ENCODE results near the gene CELSR3.

CELSR3 gene

DNA sequence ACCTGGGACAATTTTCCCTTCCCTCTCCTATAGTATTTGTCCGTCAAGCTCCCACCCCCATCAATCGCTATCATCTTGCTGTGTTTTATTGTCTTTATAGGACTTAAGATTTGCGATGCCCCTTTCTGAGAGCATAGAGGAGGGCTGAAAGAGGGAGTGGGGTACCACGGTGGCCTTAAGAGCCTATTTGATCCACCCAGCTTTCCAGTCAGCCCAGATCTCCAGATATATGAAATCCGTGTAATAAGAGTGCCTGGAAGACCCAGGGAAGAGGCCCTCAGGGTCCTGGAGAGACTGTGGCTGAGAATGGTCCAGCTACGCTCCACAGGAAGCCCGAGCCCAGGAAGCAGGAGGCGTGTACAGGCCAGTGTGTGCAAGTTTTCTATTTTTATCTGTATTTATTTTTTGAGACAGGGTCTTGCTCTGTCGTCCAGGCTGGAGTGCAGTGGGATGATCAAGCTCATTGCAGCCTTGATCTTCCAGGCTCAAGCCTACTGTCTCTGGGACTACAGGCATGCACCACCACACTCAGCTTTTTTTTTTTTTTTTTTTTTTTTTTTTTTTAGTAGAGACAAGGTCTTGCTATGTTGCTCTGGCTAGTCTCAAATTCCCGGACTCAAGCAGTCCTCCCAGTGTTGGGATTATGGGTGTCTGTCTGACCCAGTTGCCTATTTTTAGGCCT is 24.0 kb upstream of the CELSR3 start:
- DNase-seq, result no peak

DNA sequence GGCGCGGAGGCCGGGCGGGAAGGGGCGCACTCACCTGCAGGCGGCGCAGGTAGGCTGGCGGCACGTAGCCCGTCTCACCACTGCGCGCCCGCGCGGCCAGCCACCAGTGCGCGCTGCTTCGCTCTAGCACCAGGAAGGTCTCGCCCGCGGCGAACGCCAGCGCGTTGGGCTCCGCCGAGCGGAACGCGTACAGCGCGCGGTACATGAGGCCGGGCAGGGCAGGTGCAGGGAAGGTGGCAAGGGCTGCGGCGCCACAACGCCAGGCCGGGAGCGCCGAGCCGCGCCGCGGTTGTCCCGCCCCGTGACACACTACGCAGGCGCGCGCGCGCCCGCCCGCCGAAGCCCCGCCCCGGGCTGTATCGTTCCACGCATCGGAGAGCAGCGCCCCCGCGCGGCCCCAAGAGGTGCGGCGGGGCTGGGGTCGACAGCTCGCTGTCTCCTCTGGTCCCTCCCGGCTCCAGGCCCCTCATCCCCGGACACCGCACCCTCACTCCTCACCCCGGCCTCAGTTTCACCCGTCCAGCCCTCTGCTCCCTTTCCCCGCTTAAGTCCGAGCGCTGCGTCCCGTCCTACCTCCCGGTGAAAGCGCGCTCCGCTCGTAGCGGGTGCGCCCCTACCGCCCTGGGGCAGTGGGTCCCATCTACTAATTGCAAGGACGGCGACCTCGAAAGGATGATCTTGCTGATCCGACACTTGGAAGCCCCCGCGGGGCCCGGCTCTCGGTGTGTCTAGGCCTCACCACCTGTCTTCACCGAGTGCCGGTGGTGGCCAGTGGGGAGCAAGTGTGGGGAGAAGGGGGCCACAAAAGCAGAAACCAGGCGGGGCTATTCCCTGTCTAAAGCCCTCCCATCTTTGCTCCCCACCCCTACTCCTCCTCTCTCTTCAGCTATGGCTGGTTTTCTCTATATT is 23.2 kb upstream of the CELSR3 start, which contains the start of gene NCKIPSD:
TSS of gene NCKIPSD (minus strand) at position 313 of the 909 bp plus-strand sequence. CDS start at position 205, 108 bp downstream.
- no peak for DNase-seq

DNA sequence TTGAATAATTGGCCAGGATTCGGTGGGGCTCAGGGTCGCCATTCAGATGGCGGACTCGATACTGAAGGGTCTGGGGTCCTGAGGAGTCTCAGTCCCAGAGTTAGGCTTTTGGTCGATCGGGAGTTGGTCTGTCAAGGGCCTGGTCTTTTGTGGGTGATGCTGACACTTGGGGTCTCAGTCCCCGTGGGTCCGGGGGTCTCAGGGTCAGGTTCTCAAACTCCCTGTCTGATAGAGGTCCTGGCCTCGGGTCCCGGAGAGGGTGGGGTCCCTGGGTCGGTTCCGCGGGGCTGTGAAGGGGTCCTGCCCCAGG is 22.6 kb upstream of the CELSR3 start:
- DNase-seq, result no peak

DNA sequence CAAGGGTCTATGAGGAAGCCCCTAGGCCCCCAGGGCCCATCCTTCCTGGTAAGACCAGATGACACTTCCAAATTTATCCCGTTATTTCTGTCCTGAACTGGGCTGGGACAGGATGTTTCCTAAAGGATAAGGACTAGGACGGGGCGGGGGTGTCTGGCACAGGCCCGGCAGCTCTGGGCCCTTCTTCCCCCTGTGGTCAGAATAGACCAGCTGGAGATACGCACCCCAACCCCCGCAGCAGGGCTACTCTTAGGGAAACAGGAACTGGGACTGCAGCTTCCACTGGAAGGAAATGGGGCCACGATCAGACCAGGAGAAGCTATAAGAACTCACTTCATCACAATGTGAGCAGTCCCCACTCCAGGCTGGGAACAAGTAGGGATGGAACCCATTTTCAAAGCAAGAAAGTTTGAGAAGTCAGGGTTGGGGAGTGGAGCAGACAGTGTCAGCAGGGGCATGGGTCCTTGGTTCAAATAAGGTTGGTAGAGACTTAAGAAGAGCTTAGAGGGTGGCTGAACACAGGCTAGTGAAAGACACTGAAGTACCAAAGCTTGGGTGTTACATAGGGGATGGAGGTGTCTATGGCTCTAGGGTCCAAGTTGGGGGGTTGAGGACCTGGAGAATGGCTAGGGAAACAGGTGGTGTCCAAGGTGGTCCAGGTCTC is 21.9 kb upstream of the CELSR3 start:
- DNase-seq, result no peak

DNA sequence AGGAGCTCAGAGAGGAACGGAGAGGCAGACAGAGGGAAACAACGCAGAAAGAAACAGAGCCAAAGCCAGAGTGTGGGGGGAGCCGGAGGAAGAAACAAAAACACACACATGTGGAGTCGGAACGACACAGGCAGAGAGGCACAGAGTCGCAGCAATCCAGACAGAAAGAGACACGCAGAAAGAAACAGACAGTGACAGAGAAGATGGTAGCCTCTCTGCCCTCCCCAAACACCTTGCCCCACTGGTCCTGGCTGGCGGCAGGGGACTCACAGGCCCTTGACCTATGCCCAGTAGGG is 21.3 kb upstream of the CELSR3 start:
- DNase-seq, result no peak

DNA sequence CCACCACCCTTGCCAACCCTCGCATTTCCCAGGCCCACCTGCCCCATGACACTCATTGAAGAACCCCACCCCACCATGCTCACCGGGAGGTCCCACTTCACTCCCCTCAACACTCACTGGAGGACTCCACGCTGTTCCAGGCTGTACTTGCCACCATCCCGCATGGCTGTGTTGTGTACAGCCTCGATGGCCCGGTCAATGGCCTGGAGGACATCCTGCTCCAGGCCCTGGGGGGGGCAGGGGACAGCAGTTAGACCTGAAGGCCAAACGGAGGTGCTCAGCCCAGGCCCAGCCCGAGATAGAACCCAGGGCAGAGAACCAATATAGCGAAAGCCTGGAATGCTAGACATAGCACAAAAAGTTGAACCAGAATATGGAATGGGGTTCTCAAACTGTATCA is 20.1 kb upstream of the CELSR3 start:
- no peak for DNase-seq

DNA sequence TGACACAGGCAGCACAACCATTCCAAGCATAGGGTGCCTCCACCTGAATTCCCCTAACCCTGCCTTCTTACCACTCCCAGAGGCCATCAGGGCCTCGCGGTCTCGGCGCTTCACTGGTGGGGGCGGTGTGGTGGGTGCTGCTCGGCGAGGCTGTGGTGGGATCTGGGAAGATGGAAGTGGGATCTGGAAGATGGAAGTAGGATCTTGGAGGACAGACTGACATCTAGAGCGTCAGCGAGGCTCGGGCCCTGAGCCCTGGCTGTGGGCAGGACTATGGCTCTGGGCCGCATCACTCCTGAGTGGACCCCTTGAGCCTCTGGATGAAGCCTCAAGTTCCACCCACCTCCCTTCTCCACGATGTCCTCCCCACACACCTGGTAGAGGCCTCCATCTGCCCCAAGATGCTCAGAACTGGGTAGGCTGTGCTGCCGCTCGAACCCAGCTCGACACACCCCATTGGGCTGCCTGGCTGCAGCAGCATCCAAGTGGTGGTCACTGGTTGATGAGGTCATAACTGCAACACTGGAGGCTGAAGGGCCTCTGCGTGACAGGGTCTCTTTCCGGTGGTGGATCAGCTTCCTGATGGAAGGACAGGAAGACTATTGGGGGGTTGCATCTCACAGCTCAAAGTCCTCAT is 19.4 kb upstream of the CELSR3 start:
- no peak for DNase-seq

DNA sequence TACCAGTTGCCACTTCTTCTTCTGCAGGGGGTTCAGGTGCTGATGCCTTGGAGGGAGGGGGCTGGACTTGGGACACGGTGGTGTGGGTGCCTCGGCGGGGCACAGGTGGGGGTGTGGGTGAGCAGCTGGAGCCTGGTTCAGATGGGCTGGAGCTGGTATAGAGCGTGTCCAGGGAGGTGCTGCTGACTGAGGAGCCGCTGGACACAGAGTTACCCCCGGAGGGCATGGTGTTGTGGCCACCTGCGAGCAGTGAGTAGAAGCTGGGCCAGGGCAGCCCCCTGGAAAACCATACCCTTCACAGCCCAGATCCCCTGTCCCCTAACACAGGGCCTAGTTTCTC is 18.8 kb upstream of the CELSR3 start:
- DNase-seq, result no peak

DNA sequence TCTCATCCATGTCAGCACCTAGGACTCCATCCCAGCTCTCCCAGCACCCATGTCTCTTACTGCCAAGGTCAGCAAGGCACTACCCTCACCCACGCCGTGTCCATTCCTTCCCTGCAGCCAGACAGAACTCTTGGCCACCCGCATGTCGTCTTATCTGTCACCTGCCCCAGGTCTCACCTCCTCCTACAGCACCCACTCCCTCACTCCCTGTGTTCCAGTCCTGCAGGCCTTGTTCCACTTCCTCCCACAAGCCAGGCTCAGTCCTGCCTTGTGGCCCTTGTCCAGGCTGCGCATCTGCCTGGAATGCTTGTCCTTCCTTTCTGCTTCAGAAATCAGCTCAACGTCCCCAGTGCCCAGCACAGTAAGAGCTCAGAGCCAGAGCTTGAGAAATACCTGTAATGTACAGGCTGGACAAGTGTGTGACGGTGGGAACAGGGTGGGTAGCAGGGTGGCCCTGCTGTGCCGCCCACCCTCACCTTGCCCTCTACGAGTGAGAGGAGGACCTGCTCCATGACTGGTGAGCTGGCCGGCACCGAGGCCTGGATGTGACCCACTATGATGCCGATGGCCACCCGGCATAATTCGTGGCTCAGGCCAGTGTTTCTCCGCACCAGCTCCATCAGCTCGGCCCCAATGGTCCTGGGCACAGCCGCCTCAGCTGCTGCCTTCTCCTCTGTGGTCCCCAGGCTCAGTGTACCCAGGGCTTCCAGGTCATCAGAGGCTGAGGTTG is 18.3 kb upstream of the CELSR3 start:
- no peak for DNase-seq

DNA sequence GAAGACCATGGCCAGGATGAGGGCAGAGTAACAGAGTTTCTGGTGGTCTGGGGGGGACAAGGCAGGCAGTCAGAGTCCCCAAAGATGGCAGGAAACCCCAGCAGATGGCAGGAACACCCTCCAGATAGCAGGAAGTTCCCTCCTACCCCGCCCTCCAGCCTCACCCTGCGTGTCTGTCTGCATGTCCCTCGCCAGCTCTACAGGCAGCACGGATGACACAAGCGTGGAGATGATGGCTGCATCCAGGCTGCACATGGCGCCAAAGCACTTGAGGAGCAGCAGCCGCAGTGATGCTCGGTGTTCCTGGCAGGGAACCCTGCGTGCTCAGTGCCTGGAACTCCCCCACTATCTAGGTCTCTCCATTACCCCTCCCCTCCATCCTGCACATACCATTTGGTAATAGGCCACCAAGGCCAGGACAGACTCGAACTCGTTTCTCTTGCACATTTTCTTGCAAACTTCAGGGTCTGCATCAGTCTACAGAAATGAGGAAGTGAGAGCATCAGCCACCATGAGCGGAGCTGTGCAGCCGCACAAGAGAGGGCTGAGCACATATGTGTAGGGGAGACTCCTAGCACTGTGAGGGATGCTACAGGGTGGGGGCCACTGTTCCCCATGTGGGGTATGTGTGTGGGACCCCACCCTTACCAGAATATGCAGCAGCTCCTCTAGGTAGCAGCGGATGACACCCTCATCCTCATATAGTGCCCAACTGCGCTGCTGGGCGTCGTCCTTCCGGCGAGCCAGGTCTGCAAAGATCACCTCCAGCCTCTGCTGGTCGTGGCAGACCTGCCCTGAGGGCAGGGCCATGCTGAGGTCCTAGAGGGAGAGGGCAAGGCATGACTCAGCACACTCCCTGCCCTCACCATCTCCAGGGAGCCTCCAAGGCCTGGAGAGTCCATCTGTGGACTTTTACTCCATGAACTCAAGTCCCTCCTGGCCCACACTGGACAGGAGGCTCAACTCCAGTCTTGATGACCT is 17.0 kb upstream of the CELSR3 start:
- no peak for DNase-seq

DNA sequence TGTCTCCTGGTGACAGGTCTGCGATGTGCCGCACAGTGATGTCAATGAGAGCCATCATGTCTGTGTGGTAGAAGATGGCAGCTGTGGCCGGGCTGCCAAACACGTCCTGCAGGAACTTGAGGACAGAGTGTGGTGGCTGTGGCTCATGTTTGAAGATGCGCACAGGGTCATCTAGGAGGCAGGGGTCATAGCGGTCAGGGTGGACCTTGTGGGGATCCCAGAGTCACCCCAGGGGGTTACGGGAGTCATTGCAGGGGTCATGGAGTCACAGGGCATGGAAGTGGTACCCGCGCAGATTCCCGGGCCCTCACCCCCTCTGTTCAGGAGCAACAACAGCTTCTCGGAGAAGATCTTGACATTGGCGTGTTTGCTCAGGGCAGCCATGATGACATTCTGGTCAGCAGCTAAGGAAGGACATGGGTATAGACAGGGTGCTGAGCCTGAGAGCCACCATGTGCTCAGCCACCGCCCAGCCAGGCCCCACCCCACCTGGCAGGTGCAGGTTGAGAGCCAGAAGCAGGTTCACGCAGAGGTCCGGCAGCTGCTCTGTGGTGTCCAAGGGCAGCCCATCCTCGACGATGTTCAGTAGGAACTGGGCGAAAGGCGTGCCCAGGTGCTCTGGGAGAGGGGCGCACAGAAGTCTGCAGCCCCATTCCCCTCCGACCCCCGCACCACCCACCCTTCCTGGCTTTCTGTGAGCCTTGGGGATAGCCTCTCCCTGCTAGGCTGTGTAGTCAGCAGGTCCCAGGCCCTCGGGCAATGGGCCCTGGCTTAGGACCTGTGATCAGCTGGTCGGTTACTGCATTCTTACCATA is 16.1 kb upstream of the CELSR3 start:
- no peak for DNase-seq

DNA sequence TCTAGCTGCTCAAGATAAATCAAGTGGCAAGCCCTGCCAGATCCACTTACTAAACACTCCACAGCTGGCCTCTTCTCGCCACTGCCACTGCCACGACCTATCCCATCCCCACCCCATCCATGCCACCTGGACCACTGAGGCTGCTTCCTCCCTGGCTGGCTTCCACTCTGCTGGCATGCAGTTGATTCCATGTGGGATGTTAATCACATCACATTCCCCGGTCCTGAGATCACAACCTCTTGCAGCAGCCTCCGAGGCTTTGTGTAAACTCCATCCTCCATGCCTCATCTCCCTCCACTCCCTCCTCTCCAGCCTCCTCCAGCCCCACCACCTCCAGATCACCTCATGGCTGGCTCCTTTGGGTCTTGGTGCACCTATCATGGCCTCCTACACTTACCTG is 15.4 kb upstream of the CELSR3 start:
- DNase-seq, result no peak

DNA sequence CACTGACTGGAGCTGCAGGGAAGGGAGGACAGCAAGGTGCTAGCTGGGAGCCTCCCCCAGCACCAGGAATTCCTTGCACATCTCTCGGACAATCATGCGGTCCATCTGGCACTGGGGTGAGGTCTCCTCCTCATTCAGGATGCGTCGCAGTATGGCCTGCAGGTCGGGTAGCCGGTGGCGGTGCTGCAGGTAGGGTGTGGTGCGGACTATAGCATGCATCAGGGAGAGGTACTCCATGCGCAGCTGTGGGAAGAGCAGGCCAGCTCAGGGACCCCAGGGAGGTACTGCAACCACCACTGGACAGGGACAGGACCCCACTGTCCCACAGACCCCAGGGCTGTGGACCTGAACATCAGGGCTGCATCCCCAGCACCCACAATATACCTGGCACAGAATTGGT is 11.8 kb upstream of the CELSR3 start:
- no peak for DNase-seq

DNA sequence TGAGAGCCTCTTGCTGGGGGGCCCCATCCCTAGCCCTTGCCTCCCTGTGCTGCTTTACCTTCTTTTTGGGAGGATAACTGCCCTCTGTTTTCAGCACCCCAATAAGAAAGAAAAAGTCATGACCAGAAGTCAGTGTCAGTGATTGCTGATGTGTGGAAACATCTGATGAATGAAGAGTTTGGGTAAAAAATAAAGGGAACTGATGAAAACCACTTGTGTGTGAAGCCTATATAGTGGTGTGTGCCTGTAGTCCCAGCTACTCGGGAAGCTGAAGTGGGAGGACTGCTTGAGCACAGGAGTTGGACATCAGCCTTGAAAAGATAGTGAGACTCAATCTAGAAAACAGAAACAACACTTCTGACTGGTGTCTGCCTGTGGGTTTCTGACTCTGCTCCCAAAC is 9.8 kb upstream of the CELSR3 start:
- DNase-seq, result no peak

DNA sequence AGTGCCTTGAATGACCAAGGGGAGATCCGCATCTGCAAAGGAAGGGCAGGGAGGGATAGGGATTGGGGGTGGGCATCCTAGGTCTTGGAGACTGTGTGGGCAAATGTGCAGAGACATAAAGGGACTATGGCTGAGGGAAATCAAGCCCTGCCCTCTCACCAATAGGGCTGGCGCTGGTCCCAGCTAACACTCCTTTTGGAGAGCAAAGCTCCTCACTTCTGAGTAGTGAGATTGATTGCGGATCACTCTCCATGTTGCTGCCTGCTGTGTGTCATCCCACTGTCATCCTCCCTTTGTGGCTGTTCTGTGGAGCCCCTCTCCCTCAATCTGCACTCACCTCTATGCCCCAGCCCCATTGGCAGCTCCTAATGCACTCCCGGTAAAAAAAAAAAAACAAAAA is 2.2 kb upstream of the CELSR3 start:
- no peak for DNase-seq

DNA sequence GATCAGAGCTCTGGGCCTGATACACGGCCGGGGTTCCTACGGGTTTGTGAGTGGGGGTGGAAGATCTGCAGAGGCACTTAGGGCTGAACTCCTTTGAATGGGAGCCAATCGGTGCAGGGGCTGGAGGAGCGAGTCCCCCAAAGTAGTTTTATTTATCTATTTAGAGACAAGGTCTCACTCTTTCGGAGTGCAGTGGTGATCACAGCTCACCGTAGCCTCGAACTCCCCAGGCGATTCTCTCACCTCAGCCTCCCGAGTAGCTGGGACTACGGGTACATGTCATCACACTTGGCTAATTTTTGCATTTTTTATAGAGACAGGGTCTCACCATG is 1.6 kb upstream of the CELSR3 start:
- DNase-seq, result no peak

DNA sequence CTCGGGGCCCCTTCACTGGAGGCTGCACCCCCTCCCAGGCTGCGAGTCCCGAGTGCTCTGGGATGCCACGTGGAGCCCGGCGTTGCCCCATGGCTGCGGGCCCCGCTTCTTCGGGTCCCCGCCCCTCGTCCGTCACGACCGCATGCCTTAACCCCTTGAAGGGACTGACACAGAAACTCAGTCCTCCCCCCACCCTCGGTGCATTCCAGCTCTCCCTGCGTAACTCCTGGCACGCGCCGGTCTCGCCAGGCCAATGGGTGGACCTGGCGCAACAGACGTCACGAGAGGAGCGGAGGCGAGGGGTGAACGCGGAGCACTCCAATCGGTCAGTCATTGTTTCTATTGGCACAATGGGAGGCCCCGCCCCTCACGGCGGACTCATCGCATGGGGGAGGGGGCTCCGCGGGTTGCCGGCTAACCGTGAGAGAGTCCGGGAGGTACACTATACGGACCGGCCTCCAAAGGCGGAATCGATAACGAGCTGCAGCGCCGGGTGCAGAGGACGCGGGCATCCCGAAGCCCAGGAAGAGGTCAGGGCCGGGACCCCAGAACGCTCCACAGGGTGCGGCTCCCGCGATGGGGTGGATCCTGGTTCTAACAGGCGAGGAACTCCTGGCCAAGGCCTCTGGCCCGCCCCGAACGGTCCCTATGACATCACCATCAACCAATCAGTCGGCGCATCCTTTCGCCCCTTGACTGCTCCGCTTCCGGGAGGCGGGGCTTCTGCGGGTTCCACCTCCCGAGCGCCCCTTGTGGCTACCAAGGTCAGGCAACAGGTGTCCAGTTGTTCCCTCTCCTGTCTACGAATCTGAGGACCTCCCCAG is 1.0 kb upstream of the CELSR3 start:
- peak; percentile 75 for DNase-seq

DNA sequence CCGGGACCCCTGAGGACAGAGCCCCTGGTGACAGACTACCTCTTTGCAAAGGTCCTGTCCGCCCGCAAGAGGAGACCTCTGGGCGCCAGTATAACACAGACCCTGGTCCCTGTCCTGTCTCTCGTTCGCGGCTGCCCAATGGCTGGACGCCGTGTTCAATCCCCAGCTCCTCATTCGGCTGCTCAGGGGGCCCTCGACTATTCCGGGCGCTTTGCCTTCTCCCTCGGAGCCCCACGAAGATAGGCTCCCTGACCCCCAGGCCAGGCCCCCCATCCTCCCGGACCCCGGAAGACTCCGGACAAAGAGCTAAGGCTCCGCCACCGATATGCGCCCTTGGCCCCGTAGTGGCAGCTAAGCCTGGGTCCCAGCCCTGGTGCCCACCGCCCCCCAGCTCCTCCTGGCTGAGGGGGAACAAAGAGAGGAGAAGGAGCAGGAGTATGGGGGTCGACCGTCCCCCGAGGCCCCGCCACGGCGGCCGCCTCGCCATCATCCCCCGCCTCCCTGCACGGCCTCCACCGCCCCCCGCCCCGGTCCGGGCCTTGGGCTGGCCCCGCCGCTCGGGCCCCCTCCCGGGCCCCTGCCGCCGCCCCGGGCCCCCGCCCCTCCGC is 437 bp downstream of the CELSR3 start:
- DNase-seq, result no peak

DNA sequence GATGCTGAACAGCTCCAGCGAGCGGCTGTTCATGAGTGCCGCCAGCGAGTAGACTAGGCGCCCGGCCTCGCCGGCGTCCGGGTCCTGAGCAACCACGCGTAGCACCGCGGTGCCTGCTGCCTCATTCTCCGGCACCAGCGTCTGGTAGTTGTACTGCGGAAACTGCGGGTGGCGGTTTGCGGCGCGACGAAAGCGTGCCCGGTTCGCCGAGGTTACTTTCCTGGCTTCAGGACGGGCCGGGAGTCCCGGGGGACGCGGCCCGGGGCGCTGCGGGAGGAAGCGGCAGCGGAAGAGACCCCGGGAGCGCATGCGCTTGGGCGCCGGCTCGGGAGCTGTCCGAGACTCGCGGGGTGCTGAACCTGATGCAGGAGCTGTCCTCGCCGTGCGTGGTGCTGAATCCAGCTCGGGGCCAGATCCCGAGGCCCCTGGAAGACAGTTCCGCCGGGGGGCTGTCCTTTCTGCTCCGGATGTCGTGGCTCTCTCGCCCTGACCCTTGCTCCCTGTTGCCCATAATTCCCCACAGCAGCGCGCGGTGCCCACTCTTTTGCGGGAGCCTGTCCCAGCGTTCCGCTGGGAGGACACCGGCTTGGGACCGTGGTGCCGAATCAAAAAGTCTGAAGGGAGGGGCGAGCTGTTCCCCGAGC is 1.1 kb downstream of the CELSR3 start:
- no peak for DNase-seq
